Activated CD8-positive, alpha-beta T cell treated with anti-CD3 and anti-CD28 coated beads for 36 hours (primary cell): ENCODE data around the gene PKNOX2. TPM values are rescaled to one million over a fixed set of nuclear protein-coding genes. Genes with fewer than 3 reads are reported as not detected.

Source experiments
- ATAC-seq: fragments of 200-7000 bp; cut with Tn5 transposase; one replicate; pipeline ENCODE4 v1.10.0; 2021; ENCODE audit warnings: mild to moderate bottlenecking, moderate library complexity
- CTCF ChIA-PET: fragments of 350-600 bp; sonication (Branson Sonifier 250); formaldehyde crosslinking; loops from one replicate; lab custom pipeline; 2021; ENCODE audit warnings: antibody characterized with exemption; lab: Charles Lee
- POLR2A ChIA-PET: fragments of 350-600 bp; sonication (Branson Sonifier 250); formaldehyde crosslinking; loops from one replicate; lab custom pipeline; 2021; ENCODE audit warnings: antibody characterized with exemption; lab: Charles Lee
- DNase-seq: peaks from one replicate; pipeline ENCODE4 v3.0.0-alpha.2; 2020
- H3K27ac Mint-ChIP-seq: one replicate; pipeline ENCODE4 v1.8.0; 2021; ENCODE audit warnings: mild to moderate bottlenecking, mixed read lengths
- H3K27me3 Mint-ChIP-seq: one replicate; pipeline ENCODE4 v1.8.0; 2021; ENCODE audit warnings: mixed read lengths
- H3K36me3 Mint-ChIP-seq: one replicate; pipeline ENCODE4 v1.8.0; 2021; ENCODE audit warnings: low read depth, mixed read lengths
- H3K4me1 Mint-ChIP-seq: one replicate; pipeline ENCODE4 v1.8.0; 2021; ENCODE audit warnings: low read depth, mixed read lengths
- H3K4me3 Mint-ChIP-seq: one replicate; pipeline ENCODE4 v1.8.0; 2021; ENCODE audit warnings: mild to moderate bottlenecking, moderate library complexity, mixed read lengths
- H3K9me3 Mint-ChIP-seq: one replicate; pipeline ENCODE4 v1.8.0; 2021; ENCODE audit warnings: mixed read lengths
- intact Hi-C: fragments of 100-400 bp; cut with micrococcal nuclease; formaldehyde crosslinking; loops from one replicate; pipeline ENCODE4 v1.10.0; 2022
- total RNA-seq, 2 experiments: library from RNA; stranded (reverse); gene quantifications; one replicate each; pipeline ENCODE4 v1.2.3, GENCODE V29; 2021
- TF ChIP-seq, protein P1 (sequence below): fragments of 200-600 bp; IDR thresholded peaks from one replicate; pipeline ENCODE4 v1.8.0; 2022; ENCODE audit warnings: antibody characterized with exemption, mild to moderate bottlenecking

PKNOX2 gene
- total RNA-seq, 2 experiments from 2014 or later, result not detected

DNA sequence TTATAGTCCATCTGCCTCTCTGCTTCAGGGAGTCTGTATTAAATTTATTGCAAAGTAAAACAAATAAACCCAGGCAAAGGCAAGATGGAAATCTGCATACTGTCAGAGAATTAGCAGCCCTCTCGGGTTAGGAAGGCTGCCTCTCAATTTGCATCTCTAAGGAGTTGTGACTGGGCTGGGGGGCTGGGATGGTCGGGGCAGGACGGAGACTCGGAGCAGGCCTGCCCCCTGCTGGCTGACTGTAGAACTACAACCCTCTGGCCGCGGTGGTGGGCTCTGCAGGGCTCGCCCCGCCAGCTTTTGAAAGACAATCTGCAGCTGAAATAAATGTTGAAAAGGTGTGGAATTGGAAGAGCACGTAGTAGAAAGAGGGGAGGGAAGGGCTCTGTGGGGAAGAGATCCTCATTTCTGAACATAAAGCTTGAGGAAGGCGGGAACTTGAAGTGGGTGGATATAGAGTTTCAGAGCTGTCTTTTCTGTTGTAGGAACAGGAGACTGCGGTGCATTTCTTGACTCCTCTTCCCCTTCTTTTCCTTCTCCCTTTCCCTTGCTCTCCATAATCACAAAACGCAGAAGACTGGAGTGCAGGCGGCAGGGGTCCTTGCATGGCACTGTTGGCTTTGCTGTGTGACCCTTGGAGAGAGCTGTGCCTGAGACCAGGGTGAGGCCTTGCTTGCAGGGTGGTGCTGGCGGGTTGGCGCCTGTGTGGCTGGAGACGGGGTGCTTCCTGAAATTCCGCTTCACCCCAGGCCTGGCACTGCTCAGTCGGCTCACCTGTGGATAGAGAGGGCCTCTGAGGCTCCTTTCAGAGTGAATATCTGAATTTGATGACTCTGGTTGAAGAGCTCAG, 22.6 kb upstream of the PKNOX2 start:
- DNase-seq (peak; percentile 66), ATAC-seq (peak; percentile 98)
- Mint-ChIP-seq H3K27ac (no peak overlapping the region), H3K36me3 (no peaks in the 10 kb centered on the region), H3K27me3 (peaks cover 21% of the 10 kb centered on the region), H3K4me3 (no peak overlapping the region), H3K9me3 (no peaks in the 10 kb centered on the region), H3K4me1 (peaks cover 2% of the 10 kb centered on the region)
- ChIA-PET CTCF (interaction anchor here (0.6 to 4.0 kb wide), 51 partner anchors 9 to 410 kb away, joined by 3 to 57 read pairs (median 5); partner anchors contain the start of genes CCDC15 and TMEM218), POLR2A (interaction anchor here (1.2 kb wide), 1 partner anchor 31 kb away, joined by 3 read pairs; no protein-coding TSS in a partner anchor)
- intact Hi-C loops, result loop anchor here (2.0 to 5.0 kb wide), 2 partner anchors 50 to 179 kb away; no protein-coding TSS in a partner anchor
- TF ChIP-seq, protein P1, sequence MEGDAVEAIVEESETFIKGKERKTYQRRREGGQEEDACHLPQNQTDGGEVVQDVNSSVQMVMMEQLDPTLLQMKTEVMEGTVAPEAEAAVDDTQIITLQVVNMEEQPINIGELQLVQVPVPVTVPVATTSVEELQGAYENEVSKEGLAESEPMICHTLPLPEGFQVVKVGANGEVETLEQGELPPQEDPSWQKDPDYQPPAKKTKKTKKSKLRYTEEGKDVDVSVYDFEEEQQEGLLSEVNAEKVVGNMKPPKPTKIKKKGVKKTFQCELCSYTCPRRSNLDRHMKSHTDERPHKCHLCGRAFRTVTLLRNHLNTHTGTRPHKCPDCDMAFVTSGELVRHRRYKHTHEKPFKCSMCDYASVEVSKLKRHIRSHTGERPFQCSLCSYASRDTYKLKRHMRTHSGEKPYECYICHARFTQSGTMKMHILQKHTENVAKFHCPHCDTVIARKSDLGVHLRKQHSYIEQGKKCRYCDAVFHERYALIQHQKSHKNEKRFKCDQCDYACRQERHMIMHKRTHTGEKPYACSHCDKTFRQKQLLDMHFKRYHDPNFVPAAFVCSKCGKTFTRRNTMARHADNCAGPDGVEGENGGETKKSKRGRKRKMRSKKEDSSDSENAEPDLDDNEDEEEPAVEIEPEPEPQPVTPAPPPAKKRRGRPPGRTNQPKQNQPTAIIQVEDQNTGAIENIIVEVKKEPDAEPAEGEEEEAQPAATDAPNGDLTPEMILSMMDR, result peak; percentile 98

DNA sequence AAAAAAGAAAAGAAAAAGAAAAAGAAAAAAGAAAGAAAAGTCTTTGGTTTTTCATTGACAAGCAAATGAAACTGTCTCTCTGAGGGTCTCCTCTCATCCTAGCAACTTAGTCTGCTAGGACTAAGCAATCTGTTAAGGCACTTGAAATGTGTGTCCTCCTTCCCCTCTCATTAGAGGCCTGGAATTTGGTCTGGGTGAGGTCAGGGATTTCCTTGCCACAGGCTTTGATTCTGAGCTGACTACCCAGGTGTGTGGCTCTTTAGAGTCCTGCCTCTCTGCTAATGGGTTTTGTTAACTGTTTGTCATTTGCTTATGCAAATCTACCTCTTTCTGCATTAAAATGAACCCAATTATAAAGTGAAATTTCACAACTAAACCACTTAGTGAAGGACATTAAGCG, 18.3 kb upstream of the PKNOX2 start:
- TF ChIP-seq, protein P1, result no peak
- CTCF ChIA-PET, result no interaction called here
- POLR2A ChIA-PET, result no interaction called here
- no peaks in the 10 kb centered on the region for H3K36me3 Mint-ChIP-seq
- no peak overlapping the region for H3K27ac Mint-ChIP-seq
- peaks cover 8% of the 10 kb centered on the region for H3K27me3 Mint-ChIP-seq
- no peak overlapping the region for H3K4me3 Mint-ChIP-seq
- intact Hi-C loops, result no loop called here
- DNase-seq (no peak), ATAC-seq (no peak)
- H3K9me3 Mint-ChIP-seq, result no peaks in the 10 kb centered on the region
- H3K4me1 Mint-ChIP-seq, result peaks cover 2% of the 10 kb centered on the region

DNA sequence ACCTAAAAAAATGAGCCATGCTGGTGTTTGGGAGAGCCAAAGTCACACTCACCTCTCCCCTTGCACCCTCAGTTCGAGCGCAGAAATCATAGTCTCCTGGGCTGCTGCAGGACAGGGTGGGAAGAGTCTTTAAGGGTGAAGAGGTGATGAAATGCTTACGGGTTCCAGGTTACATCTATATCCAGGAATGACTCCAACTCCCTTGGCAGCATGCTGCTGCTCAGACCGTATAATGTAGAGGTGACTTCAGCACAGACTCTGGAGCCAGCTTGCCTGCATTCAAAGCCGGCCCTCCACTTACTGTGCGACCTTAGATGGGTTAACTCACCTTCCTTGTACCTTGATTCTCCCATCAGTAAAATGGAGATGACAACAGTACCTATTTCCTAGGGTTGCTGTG, 17.3 kb upstream of the PKNOX2 start:
- no peak overlapping the region for H3K27ac Mint-ChIP-seq
- DNase-seq, result no peak
- POLR2A ChIA-PET, result no interaction called here

DNA sequence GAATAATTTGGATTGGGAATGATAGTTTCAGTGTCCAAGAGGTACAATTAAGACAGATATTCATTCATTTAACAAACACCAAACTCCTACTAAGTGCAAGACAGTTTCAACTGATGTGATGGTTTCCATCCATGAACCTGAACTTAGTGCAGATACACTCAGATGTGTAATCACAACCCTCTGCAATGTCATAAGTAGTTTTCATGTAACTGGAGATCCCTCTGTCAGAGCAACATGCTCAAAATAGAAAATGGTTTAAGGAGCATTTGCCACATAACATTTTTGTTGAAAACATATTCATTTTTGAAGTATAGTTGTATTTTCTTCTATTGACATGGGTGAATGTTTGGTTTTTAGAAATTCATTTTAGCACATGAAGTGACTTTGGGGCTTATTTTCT, 16.5 kb upstream of the PKNOX2 start:
- peaks cover 4% of the 10 kb centered on the region for H3K27me3 Mint-ChIP-seq
- CTCF ChIA-PET, result interaction anchor here (1.4 kb wide), 1 partner anchor 22 kb away, joined by 3 read pairs; no protein-coding TSS in a partner anchor
- DNase-seq, result no peak
- no peaks in the 10 kb centered on the region for H3K36me3 Mint-ChIP-seq
- no peaks in the 10 kb centered on the region for H3K4me1 Mint-ChIP-seq
- intact Hi-C loops, result no loop called here
- POLR2A ChIA-PET, result interaction anchor here (0.7 kb wide), 1 partner anchor 86 kb away, joined by 3 read pairs; no protein-coding TSS in a partner anchor
- TF ChIP-seq, protein P1, result no peak
- no peak overlapping the region for H3K4me3 Mint-ChIP-seq
- no peak for ATAC-seq
- H3K27ac Mint-ChIP-seq, result no peak overlapping the region
- H3K9me3 Mint-ChIP-seq, result no peaks in the 10 kb centered on the region

More for the DNA sequence above, 17.3 kb upstream of the PKNOX2 start:
- Mint-ChIP-seq H3K4me3 (no peak overlapping the region), H3K9me3 (no peaks in the 10 kb centered on the region), H3K36me3 (no peaks in the 10 kb centered on the region), H3K27me3 (peaks cover 4% of the 10 kb centered on the region), H3K4me1 (no peaks in the 10 kb centered on the region)
- CTCF ChIA-PET, result no interaction called here
- TF ChIP-seq, protein P1, result no peak
- ATAC-seq, result no peak
- intact Hi-C loops, result no loop called here

DNA sequence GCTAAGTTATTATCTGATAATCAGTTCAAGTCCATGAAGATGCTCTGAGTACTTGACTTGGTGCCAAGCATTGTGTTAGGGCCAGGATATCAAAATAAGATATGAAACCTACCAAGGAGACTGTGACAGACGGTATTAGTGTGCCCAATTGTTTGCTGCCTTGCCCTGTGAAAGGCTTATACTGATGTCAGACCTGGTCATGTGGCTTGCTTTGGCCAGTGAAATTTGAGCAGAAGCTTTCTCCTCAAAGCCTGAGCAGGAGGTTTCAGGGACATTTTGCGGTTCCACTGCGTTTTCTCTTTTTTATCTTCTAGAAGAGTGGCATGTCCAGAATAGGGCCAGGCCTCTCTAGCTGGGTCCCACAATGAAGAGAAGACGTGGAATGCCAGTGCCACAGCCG, 15.8 kb upstream of the PKNOX2 start:
- Mint-ChIP-seq H3K9me3 (no peaks in the 10 kb centered on the region), H3K27me3 (peaks cover 4% of the 10 kb centered on the region), H3K27ac (no peak overlapping the region), H3K4me1 (no peaks in the 10 kb centered on the region), H3K4me3 (no peak overlapping the region), H3K36me3 (no peaks in the 10 kb centered on the region)
- no peak for DNase-seq
- intact Hi-C loops, result no loop called here
- ChIA-PET CTCF (interaction anchor here (1.3 to 1.4 kb wide), 2 partner anchors 8 to 22 kb away, joined by 3 to 4 read pairs; no protein-coding TSS in a partner anchor), POLR2A (interaction anchor here (0.7 to 1.3 kb wide), 4 partner anchors 11 to 94 kb away, joined by 3 read pairs; no protein-coding TSS in a partner anchor)
- TF ChIP-seq, protein P1, result no peak
- no peak for ATAC-seq
